NB4 (cell line): ENCODE results near the gene HRNR.

Experiments used
- DNase-seq: peaks from one replicate; pipeline ENCODE4 v3.0.0; 2010; ENCODE audit warnings: low read depth
- H3K4me3 ChIP-seq: one replicate; pipeline ENCODE4 v1.5.1; 2011; ENCODE audit warnings: mild to moderate bottlenecking, low read depth, low read length, moderate library complexity
- MYC ChIP-seq: IDR thresholded peaks from 2 replicates; pipeline ENCODE4 v1.6.1; 2011; ENCODE audit warnings: low read depth, low read length
- POLR2A ChIP-seq: IDR thresholded peaks from 2 replicates; pipeline ENCODE4 v1.6.1; 2011; ENCODE audit warnings: mild to moderate bottlenecking; ENCODE audit not compliant: insufficient read length; ENCODE audit errors: extremely low read depth
- TF ChIP-seq, protein P1 (sequence below): IDR thresholded peaks from 2 replicates; pipeline ENCODE4 v1.6.1; 2011; ENCODE audit warnings: low read depth, low read length
- TF ChIP-seq, protein P2 (sequence below): IDR thresholded peaks from one replicate; pipeline ENCODE4 v1.5.1; 2012; ENCODE audit warnings: low read depth, low read length

HRNR gene

DNA sequence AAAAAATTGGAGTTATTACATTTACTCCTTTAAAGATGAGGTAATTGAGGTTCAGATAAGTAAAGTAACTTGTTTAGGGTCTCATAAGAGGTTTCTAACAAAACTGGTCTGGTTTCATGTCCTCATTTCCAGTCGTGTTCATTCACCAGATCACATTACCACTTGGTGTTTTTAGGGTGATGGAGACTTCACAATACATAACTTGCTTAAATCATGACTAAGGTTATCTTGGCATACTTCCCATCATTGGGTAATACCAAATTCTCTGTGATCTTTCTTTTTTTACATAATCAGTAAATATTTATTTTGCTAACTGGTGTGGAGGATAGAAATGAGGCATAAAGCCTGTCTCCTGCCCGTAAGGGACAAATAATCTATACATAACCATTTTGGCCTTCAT, 33.4 kb downstream of the HRNR start:
- no peak for DNase-seq
- no peak overlapping the region for H3K4me3 ChIP-seq
- TF ChIP-seq, protein P1, sequence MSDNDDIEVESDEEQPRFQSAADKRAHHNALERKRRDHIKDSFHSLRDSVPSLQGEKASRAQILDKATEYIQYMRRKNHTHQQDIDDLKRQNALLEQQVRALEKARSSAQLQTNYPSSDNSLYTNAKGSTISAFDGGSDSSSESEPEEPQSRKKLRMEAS, result no peak
- TF ChIP-seq, protein P2, sequence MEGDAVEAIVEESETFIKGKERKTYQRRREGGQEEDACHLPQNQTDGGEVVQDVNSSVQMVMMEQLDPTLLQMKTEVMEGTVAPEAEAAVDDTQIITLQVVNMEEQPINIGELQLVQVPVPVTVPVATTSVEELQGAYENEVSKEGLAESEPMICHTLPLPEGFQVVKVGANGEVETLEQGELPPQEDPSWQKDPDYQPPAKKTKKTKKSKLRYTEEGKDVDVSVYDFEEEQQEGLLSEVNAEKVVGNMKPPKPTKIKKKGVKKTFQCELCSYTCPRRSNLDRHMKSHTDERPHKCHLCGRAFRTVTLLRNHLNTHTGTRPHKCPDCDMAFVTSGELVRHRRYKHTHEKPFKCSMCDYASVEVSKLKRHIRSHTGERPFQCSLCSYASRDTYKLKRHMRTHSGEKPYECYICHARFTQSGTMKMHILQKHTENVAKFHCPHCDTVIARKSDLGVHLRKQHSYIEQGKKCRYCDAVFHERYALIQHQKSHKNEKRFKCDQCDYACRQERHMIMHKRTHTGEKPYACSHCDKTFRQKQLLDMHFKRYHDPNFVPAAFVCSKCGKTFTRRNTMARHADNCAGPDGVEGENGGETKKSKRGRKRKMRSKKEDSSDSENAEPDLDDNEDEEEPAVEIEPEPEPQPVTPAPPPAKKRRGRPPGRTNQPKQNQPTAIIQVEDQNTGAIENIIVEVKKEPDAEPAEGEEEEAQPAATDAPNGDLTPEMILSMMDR, result no peak
- no peak for TF ChIP-seq POLR2A
- no peak for TF ChIP-seq MYC

DNA sequence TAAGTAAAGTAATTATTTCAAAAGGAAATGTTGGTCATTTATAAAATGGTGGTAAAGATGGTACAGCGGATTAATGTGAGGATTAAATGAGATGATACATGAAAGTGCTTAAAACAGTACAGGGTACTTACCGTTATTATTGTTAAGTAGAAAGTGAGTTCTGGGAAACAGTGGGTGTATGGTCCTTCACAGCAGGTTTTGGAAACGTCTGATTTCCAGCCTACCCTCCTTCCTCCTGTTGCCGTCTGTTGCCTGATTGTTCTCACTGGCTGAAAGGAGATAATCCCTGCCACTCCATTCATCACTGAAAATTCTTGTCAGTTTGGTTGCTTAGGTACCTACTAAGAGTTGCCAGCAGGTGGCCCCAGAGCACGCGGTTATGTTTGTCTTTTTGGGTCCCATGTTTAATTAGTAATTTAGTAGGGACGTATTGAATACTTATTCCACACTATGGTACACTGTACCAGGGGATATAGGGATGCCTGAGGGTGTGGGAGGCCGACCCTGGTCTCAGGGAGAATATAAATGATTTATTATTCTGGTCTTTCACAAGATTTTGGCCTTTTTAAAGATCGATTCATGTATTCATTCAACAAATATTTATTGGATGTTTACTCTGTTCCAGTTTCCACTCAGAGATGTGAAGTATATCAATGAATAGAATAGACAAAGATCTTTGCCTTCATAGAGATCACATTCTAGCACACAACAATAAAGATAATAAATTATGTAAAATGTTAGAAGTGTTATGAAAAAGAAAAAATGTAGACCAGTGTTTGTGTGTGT, 34.1 kb downstream of the HRNR start:
- no peak overlapping the region for H3K4me3 ChIP-seq
- TF ChIP-seq, protein P1, result peak; percentile 61
- TF ChIP-seq MYC, result no peak
- TF ChIP-seq, protein P2, result peak; percentile 68
- TF ChIP-seq POLR2A, result no peak
- peak; percentile 69 for DNase-seq

DNA sequence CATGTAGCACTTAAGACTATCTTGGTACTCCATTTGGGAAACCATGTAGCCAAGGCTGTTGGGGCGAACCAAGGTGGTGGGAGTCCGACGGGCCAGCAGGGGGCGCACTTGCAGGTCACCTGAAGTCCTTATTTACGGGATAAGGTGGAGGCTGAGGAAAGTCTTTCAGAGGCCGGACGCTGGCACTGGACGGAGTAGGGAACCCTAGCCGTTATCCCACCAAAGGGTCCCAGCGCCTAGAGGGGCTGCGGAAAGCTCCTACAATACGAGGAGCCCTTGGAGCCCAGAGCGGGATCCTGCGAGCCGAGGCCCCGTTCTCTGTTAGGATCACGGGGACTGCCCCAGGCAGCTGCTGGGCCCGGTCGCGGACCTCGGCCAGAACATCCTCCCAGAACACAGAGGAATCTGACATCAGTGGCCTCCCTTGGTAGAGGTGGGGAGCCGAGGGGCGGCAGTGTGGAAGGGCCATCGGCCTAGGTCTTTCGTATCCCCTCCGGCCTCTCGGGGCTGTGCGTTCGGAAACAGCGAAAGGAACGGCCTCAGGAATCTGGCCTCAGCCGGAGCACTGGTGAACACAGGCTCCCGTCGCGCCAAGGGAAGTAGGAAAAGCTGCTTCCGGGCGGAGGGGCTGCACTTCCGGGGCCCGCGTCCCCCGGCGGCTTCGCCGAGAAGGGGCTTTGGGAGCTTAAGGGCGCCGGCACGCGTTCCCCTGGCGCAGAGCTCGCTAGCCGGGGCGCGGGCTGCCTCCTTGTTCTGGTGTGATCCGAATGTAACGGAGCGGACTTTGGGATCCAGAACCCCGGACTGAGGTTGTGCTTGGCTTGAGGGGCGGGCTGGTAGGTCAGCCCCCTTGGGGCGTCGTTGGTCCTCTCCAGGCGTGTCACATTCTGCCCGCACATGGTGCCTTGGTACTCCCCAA, 35.1 kb downstream of the HRNR start:
- DNase-seq, result peak; percentile 66
- no peak overlapping the region for H3K4me3 ChIP-seq

DNA sequence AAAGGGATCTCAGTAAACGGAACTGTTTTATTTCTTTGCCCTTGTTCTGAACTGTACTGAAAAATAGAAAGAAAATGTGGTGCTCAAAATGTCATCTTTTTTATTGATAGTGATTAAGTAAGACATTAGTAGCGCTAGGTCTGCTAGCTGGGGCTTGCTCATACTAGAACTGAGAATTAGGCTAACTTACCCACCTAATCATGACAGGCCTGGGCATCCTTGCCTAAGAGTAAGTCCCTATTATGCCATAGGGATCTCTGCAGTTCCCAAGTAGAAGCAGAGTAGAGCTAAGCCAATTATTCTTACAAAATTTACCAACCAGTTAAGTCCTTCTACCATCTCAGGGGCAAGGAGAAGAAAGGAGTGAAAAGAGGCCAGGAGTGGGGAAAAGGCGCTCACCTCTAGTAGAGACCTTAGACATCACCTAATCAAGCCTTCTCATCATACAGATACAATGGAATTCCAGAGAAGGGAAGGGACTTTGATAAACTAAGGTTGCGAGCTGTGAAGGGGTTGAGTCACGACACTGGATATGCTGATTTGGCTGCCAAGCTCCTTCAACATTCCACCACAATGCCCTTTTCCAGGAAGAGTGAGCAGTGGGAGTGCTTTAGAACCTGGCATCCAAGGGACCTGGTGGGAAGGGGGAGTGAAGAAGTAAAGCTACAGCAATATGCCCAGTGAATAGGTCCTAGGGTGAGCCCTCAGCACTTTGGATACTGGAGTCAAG, 37.3 kb downstream of the HRNR start:
- TF ChIP-seq POLR2A (no peak), MYC (no peak)
- TF ChIP-seq, protein P1, result no peak
- TF ChIP-seq, protein P2, result no peak
- H3K4me3 ChIP-seq, result no peak overlapping the region
- no peak for DNase-seq

More for the DNA sequence above, 35.1 kb downstream of the HRNR start:
- TF ChIP-seq MYC (no peak), POLR2A (no peak)
- TF ChIP-seq, protein P2, result peak; percentile 73
- TF ChIP-seq, protein P1, result no peak

DNA sequence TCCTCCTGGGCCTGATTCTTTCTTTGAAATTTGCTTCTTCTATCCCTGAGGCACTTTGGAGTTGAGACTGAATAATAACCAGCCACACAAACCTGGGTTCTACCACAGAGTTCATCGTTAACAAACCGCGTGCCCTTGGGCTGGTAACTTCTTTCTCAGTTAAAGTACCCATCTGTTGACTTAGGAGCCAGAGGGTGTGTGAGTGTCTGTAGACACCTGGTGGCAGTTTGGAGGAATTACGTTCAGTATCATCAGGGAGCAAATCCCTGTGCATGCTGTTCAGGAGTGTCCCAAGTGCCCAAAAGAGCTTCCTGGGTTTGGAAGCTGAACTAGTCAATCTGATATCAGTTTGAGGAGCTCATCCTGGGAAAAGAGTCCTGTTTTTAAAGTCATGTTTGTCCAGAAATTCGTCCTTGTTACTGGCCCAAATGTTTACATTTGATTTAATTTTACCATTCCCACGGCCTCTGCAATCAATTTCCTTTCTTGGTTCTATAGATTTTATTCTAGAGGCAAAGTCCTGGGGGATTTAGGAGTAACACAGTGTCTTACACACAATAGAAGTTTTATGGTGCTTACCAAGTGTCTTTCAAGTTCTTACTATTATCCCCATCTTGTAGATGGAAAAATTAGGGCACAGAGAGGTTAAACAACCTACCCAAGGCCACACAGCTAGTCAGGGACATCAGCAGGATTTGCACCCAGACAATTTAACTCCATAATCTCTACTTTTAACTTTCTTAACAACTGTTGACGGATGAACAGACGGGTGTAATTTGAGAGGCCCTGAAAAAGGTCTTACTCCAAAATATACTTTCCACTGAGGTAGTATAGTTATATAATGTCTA, 38.2 kb downstream of the HRNR start:
- DNase-seq, result peak; percentile 60
- no peak overlapping the region for H3K4me3 ChIP-seq
- TF ChIP-seq, protein P1, result peak; percentile 43; the same call in 1 of the 2 replicates
- TF ChIP-seq POLR2A, result no peak
- no peak for TF ChIP-seq MYC
- TF ChIP-seq, protein P2, result peak; percentile 58
